Thyroid gland (tissue), 4 donors: Measurements from ENCODE around the gene STK24.

ENCODE experiments used
- POLR2A ChIP-seq, 2 donors: fragments of 450-650 bp; IDR thresholded peaks; one replicate each; pipeline ENCODE4 v1.6.1; 2017; ENCODE audit warnings: antibody characterized with exemption in 2 of 2, mild to moderate bottlenecking in 2 of 2, moderate library complexity in 1 of 2
- TF ChIP-seq, protein P1 (sequence below), 6 experiments: fragments of 200-600 bp in 3 of 6; fragments of 450-650 bp in 3 of 6; sonication (generic) in 3 of 6; IDR thresholded peaks; one replicate each; pipeline ENCODE4 v1.5.1; 2016 to 2019; ENCODE audit warnings: antibody characterized with exemption in 6 of 6, mild to moderate bottlenecking in 2 of 6, inconsistent platforms in 1 of 6, moderate library complexity in 1 of 6

- no peak for TF ChIP-seq POLR2A (IDR thresholded peaks at IDR 0.05)
- TF ChIP-seq, protein P1, sequence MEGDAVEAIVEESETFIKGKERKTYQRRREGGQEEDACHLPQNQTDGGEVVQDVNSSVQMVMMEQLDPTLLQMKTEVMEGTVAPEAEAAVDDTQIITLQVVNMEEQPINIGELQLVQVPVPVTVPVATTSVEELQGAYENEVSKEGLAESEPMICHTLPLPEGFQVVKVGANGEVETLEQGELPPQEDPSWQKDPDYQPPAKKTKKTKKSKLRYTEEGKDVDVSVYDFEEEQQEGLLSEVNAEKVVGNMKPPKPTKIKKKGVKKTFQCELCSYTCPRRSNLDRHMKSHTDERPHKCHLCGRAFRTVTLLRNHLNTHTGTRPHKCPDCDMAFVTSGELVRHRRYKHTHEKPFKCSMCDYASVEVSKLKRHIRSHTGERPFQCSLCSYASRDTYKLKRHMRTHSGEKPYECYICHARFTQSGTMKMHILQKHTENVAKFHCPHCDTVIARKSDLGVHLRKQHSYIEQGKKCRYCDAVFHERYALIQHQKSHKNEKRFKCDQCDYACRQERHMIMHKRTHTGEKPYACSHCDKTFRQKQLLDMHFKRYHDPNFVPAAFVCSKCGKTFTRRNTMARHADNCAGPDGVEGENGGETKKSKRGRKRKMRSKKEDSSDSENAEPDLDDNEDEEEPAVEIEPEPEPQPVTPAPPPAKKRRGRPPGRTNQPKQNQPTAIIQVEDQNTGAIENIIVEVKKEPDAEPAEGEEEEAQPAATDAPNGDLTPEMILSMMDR (IDR thresholded peaks at IDR 0.05) = no peak
Measured at GRCh38 chr13:98489446-98490194, 87.3 kb downstream of the STK24 start.
